ENCODE measurements around the gene MKNK2.
"Not testable (repeated sequence)": the region's sequence is repeated elsewhere in the genome, so short reads cannot be mapped to it uniquely, and the experiment has no call there.

The MKNK2 gene

GRCh38 chr19:1991018-1991913, 59.8 kb downstream of the MKNK2 start:
- no peak for DNase-seq

DNA sequence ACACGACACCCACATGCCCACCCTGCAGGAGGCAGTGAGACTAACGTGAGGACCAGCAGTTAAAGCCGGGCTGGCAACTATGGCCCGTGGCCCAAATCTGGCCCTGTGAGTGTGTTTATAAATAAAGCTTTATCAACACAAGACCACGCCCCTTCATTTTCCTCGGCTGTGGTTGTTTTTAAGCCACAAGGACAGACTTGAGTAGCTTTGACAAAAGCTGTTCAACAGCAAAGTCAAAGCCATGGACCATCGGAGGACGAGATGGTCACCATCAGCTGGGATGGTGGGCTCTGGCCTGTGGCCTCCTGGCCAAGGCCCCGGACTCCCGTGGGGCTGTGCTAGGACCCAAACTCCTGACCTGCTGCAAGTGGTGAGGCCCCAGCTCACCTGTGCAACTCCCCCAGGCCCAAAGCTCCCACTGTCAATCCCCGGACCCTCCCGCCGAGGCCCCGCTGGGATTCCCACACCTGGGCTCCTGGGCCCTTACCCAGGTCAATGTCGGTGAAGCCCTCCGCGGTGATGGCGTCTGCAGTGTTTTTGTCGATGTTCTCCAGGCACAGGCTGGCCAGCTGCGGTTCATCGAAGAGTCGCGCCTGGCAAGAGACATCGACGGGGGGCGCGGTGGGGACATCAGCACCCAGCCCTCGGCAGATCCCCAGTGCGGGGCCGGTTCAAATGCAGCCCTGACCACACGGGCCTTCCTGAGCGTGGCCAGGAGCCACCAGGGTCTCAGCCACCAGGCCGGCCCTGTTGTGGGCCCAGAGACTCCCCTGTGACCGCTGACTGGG, 60.6 kb downstream of the MKNK2 start:
- no peak for DNase-seq

DNA sequence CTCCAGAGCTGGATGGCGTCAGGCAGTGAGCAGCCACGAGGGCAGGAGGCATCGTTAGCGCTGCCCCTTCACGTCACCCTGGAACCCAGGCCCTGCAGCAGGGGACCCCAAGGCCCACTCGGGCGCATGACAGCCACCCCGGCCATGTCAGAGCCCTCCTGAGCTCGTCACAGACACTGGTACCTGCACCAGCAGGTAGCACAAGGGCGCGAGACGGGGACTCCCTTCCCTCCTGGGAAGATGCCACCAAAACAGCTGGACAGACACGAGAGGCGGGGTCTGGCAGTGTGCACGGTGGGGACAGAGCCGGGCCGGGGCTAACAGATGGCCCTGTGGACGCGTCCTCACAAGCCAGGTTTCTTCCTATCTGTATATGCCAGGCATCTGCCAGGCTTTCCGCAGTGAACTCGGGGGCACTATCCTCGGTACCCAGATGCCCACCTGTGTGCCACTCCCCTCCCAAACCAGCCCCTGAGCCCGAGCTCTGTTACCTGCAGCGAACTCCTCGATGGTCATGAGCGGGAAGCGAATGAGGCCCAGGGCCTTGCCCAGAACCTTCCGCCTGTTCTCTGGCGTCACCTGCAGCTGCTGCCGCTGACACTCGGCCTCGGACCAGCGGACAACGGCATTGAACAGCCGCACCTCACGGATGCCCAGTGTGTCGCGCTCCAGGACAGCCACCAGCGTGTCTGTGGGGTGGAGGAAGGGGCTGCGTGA, 61.4 kb downstream of the MKNK2 start:
- no peak for DNase-seq

DNA sequence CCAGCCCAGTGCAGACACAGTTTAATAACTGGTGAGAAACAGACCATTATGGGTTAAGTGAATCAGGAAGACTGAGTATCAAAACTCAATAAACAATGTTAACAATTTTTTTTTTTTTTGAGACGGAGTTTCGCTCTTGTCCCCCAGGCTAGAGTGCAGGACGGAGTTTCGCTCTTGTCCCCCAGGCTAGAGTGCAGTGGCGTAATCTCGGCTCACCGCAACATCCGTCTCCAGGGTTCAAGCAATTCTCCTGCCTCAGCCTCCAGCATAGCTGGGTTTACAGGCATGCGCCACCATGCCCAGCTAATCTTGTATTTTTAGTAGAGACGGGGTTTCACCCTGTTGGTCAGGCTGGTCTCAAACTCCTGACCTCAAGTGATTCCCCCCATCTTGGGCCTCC, 62.6 kb downstream of the MKNK2 start:
- DNase-seq = not testable (repeated sequence)
